HG03342 (cell line): ENCODE data around the gene WDR20.
A peak's percentile ranks its signal among the peaks of the same experiment; 100 is the strongest.
"Not testable (repeated sequence)": the region's sequence is repeated elsewhere in the genome, so short reads cannot be mapped to it uniquely, and the experiment has no call there.

Experiments used
- ATAC-seq: cut with Tn5 transposase; IDR thresholded peaks from one replicate; pipeline ENCODE4 v1.9.1; 2021; ENCODE audit warnings: mild to moderate bottlenecking, moderate library complexity; ENCODE audit not compliant: unreplicated experiment

WDR20 gene

GRCh38 chr14:102234331-102235264 lies 94.9 kb downstream of the WDR20 start:
- ATAC-seq, result no peak

GRCh38 chr14:102235275-102235897 lies 95.7 kb downstream of the WDR20 start:
- peak; percentile 66 for ATAC-seq

- ATAC-seq, result no peak
Measured at GRCh38 chr14:102236026-102236425, 96.3 kb downstream of the WDR20 start.

- no peak for ATAC-seq
Measured at GRCh38 chr14:102238131-102238530, 98.4 kb downstream of the WDR20 start.

- ATAC-seq, result no peak
Measured at GRCh38 chr14:102238766-102239165, 99.1 kb downstream of the WDR20 start.

- no peak for ATAC-seq
Measured at GRCh38 chr14:102239231-102239630, 99.5 kb downstream of the WDR20 start.

GRCh38 chr14:102240481-102240880 lies 100.8 kb downstream of the WDR20 start:
- not testable (repeated sequence) for ATAC-seq

- no peak for ATAC-seq
Measured at GRCh38 chr14:102241147-102241546, 101.5 kb downstream of the WDR20 start.

GRCh38 chr14:102243795-102244194 lies 104.1 kb downstream of the WDR20 start:
- ATAC-seq, result not testable (repeated sequence)

- no peak for ATAC-seq
Measured at GRCh38 chr14:102246071-102246470, 106.4 kb downstream of the WDR20 start.

GRCh38 chr14:102248121-102248520 lies 108.4 kb downstream of the WDR20 start:
- ATAC-seq, result no peak

- ATAC-seq, result no peak
Measured at GRCh38 chr14:102249041-102249440, 109.3 kb downstream of the WDR20 start.

- ATAC-seq, result no peak
Measured at GRCh38 chr14:102249981-102250380, 110.3 kb downstream of the WDR20 start.

- ATAC-seq, result no peak
Measured at GRCh38 chr14:102250636-102251035, 110.9 kb downstream of the WDR20 start.

- ATAC-seq, result no peak
Measured at GRCh38 chr14:102251161-102251560, 111.5 kb downstream of the WDR20 start.

- ATAC-seq, result no peak
Measured at GRCh38 chr14:102252834-102253801, 113.4 kb downstream of the WDR20 start.

GRCh38 chr14:102255401-102256190 lies 115.9 kb downstream of the WDR20 start:
- no peak for ATAC-seq

- ATAC-seq, result no peak
Measured at GRCh38 chr14:102256716-102257115, 117.0 kb downstream of the WDR20 start.

GRCh38 chr14:102258136-102258535 lies 118.4 kb downstream of the WDR20 start:
- no peak for ATAC-seq
